Activated T-helper 17 cell treated with anti-CD3 and anti-CD28 coated beads, Interleukin-2, amount 50 U/mL, for 72 hours (primary cell): ENCODE measurements around the gene TPM4. TPM values are rescaled to one million over a fixed set of nuclear protein-coding genes. Genes with fewer than 3 reads are reported as not detected.

Experiments used
- total RNA-seq, 2 donors: library from RNA; stranded (reverse); gene quantifications; one replicate each; pipeline ENCODE4 v1.2.3, GENCODE V29; 2022

The TPM4 gene
- total RNA-seq, 2 donors from 2014 or later = 474 to 660 TPM

Other genes with a start within 250 kb of the TPM4 start
- not detected for gene CYP4F2, start 178.4 kb upstream of the TPM4 start, total RNA-seq
- not detected for gene CYP4F11, start 142.0 kb upstream of the TPM4 start, total RNA-seq
- gene OR10H4, start 127.5 kb upstream of the TPM4 start, total RNA-seq = not detected
- gene RAB8A, start 35.4 kb downstream of the TPM4 start, total RNA-seq = 100 to 1,000 TPM; 140 to 212 TPM
- gene HSH2D, start 67.2 kb downstream of the TPM4 start, total RNA-seq = 10 to 100 TPM; 32.7 to 39.3 TPM
- 1 to 10 TPM in 1 of 2 donors, not detected in 1; 1.1 TPM for gene CIB3, start 97.0 kb downstream of the TPM4 start, total RNA-seq
- 10 to 100 TPM; 43.0 to 61.9 TPM for gene FAM32A, start 108.9 kb downstream of the TPM4 start, total RNA-seq
- gene AP1M1, start 121.4 kb downstream of the TPM4 start, total RNA-seq = 100 to 1,000 TPM; 103 to 110 TPM
- 1 to 10 TPM; 1.9 to 9.9 TPM for gene KLF2, start 248.3 kb downstream of the TPM4 start, total RNA-seq